ENCODE results near the gene GPD2. TPM values are rescaled to one million over a fixed set of nuclear protein-coding genes. Genes with fewer than 3 reads are reported as not detected.

The GPD2 gene
- total RNA-seq, 4 donors from 2014 or later: 16.7 to 51.5 (median 26.8) TPM

DNA sequence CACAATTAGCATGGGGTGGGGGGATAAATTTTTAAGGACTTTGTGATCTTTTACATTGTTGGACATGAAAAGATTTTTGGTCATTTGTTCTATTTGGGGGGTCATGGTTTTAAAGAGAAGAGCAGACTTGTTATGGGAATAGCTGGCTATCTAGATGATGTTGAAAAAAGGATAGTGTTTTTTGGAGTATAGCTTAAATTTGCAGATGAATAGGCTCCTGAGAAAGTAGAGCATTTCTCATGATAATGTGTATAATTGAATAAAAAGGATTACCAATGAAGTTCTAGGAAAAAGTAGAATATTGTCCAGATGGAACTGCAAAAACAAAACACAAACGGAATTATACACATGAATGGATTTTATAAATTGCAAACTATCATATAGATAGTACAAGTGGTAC is 186.3 kb downstream of the GPD2 start:
- no peaks in the 10 kb centered on the region for H3K27me3 ChIP-seq
- no peaks in the 10 kb centered on the region for H3K4me1 ChIP-seq
- TF ChIP-seq, protein P1, sequence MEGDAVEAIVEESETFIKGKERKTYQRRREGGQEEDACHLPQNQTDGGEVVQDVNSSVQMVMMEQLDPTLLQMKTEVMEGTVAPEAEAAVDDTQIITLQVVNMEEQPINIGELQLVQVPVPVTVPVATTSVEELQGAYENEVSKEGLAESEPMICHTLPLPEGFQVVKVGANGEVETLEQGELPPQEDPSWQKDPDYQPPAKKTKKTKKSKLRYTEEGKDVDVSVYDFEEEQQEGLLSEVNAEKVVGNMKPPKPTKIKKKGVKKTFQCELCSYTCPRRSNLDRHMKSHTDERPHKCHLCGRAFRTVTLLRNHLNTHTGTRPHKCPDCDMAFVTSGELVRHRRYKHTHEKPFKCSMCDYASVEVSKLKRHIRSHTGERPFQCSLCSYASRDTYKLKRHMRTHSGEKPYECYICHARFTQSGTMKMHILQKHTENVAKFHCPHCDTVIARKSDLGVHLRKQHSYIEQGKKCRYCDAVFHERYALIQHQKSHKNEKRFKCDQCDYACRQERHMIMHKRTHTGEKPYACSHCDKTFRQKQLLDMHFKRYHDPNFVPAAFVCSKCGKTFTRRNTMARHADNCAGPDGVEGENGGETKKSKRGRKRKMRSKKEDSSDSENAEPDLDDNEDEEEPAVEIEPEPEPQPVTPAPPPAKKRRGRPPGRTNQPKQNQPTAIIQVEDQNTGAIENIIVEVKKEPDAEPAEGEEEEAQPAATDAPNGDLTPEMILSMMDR (IDR thresholded peaks at IDR 0.05): no peak
- TF ChIP-seq POLR2A (IDR thresholded peaks at IDR 0.05) (no peak), EP300 (IDR thresholded peaks at IDR 0.05) (no peak), POLR2AphosphoS5 (IDR thresholded peaks at IDR 0.05) (no peak)
- no peak for ATAC-seq
- H3K4me3 ChIP-seq: no peak overlapping the region
- WGBS, 2 donors (ENCODE audit: low coverage in 1 of 2): 71 to 75% methylated on average over 1 of the region's 1 CpG
- no peak overlapping the region for H3K27ac ChIP-seq
- H3K9me3 ChIP-seq: peaks cover 0 to 17% (median 0%) of the 10 kb centered on the region in 3 donors
- no peaks in the 10 kb centered on the region for H3K36me3 ChIP-seq

DNA sequence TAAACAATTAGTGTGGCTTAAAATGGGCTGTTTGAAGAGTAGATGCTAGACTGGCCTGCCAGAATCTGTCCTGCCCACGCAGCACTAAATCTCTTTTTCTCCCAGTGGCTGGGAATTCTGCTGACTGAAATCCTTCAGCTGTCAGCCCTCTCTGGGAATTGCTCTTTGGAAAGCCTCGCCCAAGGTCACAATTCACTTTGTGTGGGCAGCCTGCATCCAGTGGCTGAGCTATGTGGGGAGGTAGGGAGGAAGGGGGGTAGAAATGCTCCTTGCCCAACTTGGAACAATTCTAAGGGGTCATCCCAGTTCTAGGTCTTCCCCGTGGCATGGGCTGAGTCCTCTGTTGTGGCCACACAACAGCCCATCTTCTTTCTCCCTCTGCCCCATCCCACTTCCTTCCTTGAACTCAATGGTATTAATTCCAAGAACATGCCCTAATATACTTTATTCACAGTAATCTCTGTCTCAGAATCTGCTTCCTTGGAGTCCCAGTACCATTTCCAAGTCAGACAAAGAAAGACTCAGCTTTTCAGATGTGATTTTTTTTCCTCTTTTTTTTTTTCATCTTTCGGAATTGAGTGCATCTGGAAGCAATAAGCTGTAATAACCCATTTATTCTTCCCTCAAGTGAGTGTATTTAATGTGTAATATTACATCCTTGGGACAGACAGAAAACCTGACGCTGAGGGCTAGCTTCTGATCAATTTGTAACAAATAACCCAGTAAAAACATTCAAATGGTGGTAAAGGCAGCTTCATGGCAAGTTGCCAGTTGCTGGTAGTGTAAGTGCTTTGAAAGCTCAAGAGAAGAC is 189.4 kb downstream of the GPD2 start:
- WGBS, 2 donors (ENCODE audit: low coverage in 1 of 2): 49 to 55% methylated on average over 3 to 5 of the region's 5 CpGs
- H3K27ac ChIP-seq: no peak overlapping the region
- no peaks in the 10 kb centered on the region for H3K36me3 ChIP-seq
- H3K27me3 ChIP-seq: no peaks in the 10 kb centered on the region
- peaks cover 0 to 17% (median 0%) of the 10 kb centered on the region in 3 donors for H3K9me3 ChIP-seq
- TF ChIP-seq, protein P1 (IDR thresholded peaks at IDR 0.05): no peak
- no peak for TF ChIP-seq POLR2AphosphoS5 (IDR thresholded peaks at IDR 0.05)
- no peak for TF ChIP-seq POLR2A (IDR thresholded peaks at IDR 0.05)
- no peak for TF ChIP-seq EP300 (IDR thresholded peaks at IDR 0.05)
- no peaks in the 10 kb centered on the region for H3K4me1 ChIP-seq
- no peak for ATAC-seq
- no peak overlapping the region for H3K4me3 ChIP-seq

DNA sequence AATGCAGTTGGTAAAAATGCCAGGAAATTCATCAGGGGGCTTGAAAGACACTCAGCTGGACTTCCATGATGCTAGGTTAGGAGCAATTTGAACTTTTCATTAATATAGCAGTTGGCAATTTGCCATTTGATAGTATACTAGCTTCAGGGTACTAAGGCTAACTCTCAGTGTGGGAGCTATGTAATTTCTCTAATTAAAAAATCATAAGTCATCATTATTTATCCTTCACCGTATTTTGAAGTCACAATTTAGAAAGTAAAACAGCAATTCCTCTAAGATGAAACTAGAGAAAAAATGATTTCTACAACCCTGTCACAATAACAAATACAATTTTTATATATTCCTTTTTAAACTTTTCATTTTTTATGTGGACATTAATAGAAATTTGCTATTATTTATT is 190.8 kb downstream of the GPD2 start:
- no peak overlapping the region for H3K4me3 ChIP-seq
- peaks cover 0 to 12% (median 0%) of the 10 kb centered on the region in 3 donors for H3K9me3 ChIP-seq
- TF ChIP-seq EP300 (IDR thresholded peaks at IDR 0.05): no peak
- no peak for TF ChIP-seq POLR2AphosphoS5 (IDR thresholded peaks at IDR 0.05)
- TF ChIP-seq, protein P1 (IDR thresholded peaks at IDR 0.05): no peak
- no peak for TF ChIP-seq POLR2A (IDR thresholded peaks at IDR 0.05)
- H3K36me3 ChIP-seq: no peaks in the 10 kb centered on the region
- 15 to 40% methylated on average over 1 of the region's 1 CpG for WGBS, 2 donors (ENCODE audit: low coverage in 1 of 2)
- H3K27me3 ChIP-seq: no peaks in the 10 kb centered on the region
- no peaks in the 10 kb centered on the region for H3K4me1 ChIP-seq
- no peak overlapping the region for H3K27ac ChIP-seq
- ATAC-seq: no peak

DNA sequence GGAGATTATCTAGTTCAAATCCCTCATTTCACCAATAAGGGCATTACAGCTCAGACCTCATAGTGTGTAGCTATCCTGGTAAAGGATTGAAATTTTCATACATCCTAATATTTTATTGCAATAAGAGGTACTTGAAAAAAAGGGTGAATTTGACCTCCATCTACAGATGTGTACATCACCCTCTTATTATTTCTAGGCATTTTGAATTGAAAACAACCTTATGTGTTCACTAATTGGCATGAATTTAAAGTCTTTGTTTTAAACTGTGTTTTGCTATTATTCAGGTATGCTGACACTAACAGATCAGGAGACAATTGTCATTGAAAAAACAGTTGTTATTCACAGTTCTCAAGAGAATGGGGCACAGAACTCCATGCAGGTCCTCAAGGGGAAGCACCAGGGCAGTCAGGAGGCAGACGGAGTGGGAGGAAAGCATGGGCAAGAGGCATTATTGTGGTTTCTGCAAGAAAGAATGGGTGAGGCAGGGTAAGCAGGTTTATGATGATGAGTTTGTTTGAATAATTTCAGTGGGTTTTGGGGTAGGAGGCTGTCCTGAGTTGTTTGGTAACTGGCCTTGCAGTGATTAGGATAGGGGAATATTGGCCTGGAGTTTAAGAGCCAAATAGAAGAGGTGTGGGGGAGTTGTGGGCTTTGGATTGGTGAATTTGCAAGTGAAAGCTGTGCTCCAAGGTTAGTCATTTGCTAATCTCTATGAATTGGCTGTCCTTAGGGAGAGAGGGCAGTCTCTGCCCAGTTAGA is 194.6 kb downstream of the GPD2 start:
- ATAC-seq: no peak
- TF ChIP-seq, protein P1 (IDR thresholded peaks at IDR 0.05): no peak
- TF ChIP-seq POLR2A (IDR thresholded peaks at IDR 0.05) (no peak), EP300 (IDR thresholded peaks at IDR 0.05) (no peak)

More for the DNA sequence above, 194.6 kb downstream of the GPD2 start:
- Histone ChIP-seq H3K4me3 (no peak overlapping the region), H3K4me1 (no peaks in the 10 kb centered on the region), H3K9me3 (no peaks in the 10 kb centered on the region), H3K27me3 (no peaks in the 10 kb centered on the region), H3K36me3 (no peaks in the 10 kb centered on the region), H3K27ac (no peak overlapping the region)
- 17 to 90% methylated on average over 1 of the region's 1 CpG for whole genome bisulfite sequencing, 2 donors (ENCODE audit: low coverage in 1 of 2)
